NB4 (cell line): Measurements from ENCODE around the gene ATAD3A.
"Not testable (repeated sequence)": the region's sequence is repeated elsewhere in the genome, so short reads cannot be mapped to it uniquely, and the experiment has no call there.

Source experiments
- MYC ChIP-seq: IDR thresholded peaks from 2 replicates; pipeline ENCODE4 v1.6.1; 2011; ENCODE audit warnings: low read depth, low read length
- POLR2A ChIP-seq: IDR thresholded peaks from 2 replicates; pipeline ENCODE4 v1.6.1; 2011; ENCODE audit warnings: mild to moderate bottlenecking; ENCODE audit not compliant: insufficient read length; ENCODE audit errors: extremely low read depth
- TF ChIP-seq, protein P1 (sequence below): IDR thresholded peaks from one replicate; pipeline ENCODE4 v1.5.1; 2012; ENCODE audit warnings: low read depth, low read length
- TF ChIP-seq, protein P2 (sequence below): IDR thresholded peaks from 2 replicates; pipeline ENCODE4 v1.6.1; 2011; ENCODE audit warnings: low read depth, low read length

DNA sequence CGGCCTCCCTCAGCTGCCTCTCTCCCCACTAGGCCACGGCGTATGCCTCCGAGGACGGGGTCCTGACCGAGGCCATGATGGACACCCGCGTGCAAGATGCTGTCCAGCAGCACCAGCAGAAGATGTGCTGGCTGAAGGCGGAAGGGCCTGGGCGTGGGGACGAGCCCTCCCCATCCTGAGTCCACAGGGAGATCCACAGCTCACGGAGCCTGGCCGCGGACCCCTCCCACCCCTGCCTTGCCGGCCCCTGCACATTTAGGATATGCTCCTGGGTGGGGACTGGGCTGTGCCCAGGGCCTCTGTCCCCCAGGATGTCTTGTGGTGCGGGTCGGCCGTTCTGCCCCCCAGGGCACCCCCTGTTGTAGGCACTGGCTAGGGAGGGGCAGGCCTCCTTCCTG lies 21.9 kb downstream of the ATAD3A start:
- TF ChIP-seq, protein P1, sequence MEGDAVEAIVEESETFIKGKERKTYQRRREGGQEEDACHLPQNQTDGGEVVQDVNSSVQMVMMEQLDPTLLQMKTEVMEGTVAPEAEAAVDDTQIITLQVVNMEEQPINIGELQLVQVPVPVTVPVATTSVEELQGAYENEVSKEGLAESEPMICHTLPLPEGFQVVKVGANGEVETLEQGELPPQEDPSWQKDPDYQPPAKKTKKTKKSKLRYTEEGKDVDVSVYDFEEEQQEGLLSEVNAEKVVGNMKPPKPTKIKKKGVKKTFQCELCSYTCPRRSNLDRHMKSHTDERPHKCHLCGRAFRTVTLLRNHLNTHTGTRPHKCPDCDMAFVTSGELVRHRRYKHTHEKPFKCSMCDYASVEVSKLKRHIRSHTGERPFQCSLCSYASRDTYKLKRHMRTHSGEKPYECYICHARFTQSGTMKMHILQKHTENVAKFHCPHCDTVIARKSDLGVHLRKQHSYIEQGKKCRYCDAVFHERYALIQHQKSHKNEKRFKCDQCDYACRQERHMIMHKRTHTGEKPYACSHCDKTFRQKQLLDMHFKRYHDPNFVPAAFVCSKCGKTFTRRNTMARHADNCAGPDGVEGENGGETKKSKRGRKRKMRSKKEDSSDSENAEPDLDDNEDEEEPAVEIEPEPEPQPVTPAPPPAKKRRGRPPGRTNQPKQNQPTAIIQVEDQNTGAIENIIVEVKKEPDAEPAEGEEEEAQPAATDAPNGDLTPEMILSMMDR = not testable (repeated sequence)
- TF ChIP-seq, protein P2, sequence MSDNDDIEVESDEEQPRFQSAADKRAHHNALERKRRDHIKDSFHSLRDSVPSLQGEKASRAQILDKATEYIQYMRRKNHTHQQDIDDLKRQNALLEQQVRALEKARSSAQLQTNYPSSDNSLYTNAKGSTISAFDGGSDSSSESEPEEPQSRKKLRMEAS = not testable (repeated sequence)
- TF ChIP-seq POLR2A, MYC: not testable (repeated sequence)
